ENCODE results near the gene REP15. TPM values are rescaled to one million over a fixed set of nuclear protein-coding genes. Genes with fewer than 3 reads are reported as not detected.

Gene REP15
- total RNA-seq, 1 experiment from 2014 or later, result 0.86 TPM

GRCh38 chr12:27682534-27682933 lies 13.7 kb upstream of the REP15 start:
- H2AFZ ChIP-seq (ENCODE audit: low read depth, low read length, poor library complexity, severe bottlenecking), result no peak overlapping the region
- TF ChIP-seq CBX3 (IDR thresholded peaks at IDR 0.05; ENCODE audit: low read depth) (no peak), YY1 (IDR thresholded peaks at IDR 0.05; ENCODE audit: extremely low read depth, insufficient replicate concordance, low read depth, low read length) (no peak), FOSL1 (IDR thresholded peaks at IDR 0.05; ENCODE audit: low read depth) (no peak), POLR2A (IDR thresholded peaks at IDR 0.05; ENCODE audit: borderline replicate concordance, extremely low read depth, insufficient read depth, insufficient read length) (no peak), SRF (IDR thresholded peaks at IDR 0.05; ENCODE audit: low read depth) (no peak), EGR1 (IDR thresholded peaks at IDR 0.05; ENCODE audit: low read depth) (no peak), EZH2 (IDR thresholded peaks at IDR 0.05) (no peak), MAX (IDR thresholded peaks at IDR 0.05) (no peak), JUND (IDR thresholded peaks at IDR 0.05) (no peak), CTCF (IDR thresholded peaks at IDR 0.05 in 2 of 3, conservative IDR thresholded peaks at IDR 0.05 in 1 of 3; ENCODE audit: borderline replicate concordance in 1 of 3, insufficient read depth in 1 of 3, low read depth in 2 of 3, low read length in 2 of 3) (no peak), SP1 (IDR thresholded peaks at IDR 0.05; ENCODE audit: low read depth) (no peak), ZFX (IDR thresholded peaks at IDR 0.05) (no peak), ELF1 (IDR thresholded peaks at IDR 0.05; ENCODE audit: borderline replicate concordance, low read depth) (no peak)
- ChIA-PET RAD21 (ENCODE audit: low non-redundant PET in 1 of 2, low total read pairs in 2 of 2, uncharacterized antibody in 2 of 2, unreplicated experiment in 2 of 2) (no interaction called here), POLR2A (no interaction called here), CTCF (no interaction called here)
- peaks cover 15 to 18% of the 10 kb centered on the region in 2 experiments; a peak in 3 of 4 replicates for H3K36me3 ChIP-seq (ENCODE audit: control insufficient read depth in 1 of 2, insufficient read depth in 2 of 2, low read length in 2 of 2)
- ATAC-seq (no peak), DNase-seq (ENCODE audit: low read depth, low spot score) (no peak)
- H3K27me3 ChIP-seq (ENCODE audit: insufficient read depth, low read length), result no peaks in the 10 kb centered on the region
- H4K20me1 ChIP-seq (ENCODE audit: insufficient read depth), result no peaks in the 10 kb centered on the region
- no peaks in the 10 kb centered on the region for H3K9me3 ChIP-seq (ENCODE audit: control insufficient read depth in 1 of 2, insufficient read depth in 1 of 2, low read depth in 1 of 2, low read length in 2 of 2)
- no peak overlapping the region for H3K27ac ChIP-seq (ENCODE audit: low read depth, low read length)
- H3K9me2 ChIP-seq (ENCODE audit: insufficient read depth), result no peaks in the 10 kb centered on the region
- H3K9ac ChIP-seq (ENCODE audit: low read length), result no peak overlapping the region
- BruUV-seq (replicated peaks), result no TSS peak
- H3K79me2 ChIP-seq (ENCODE audit: insufficient read depth, low read length), result no peaks in the 10 kb centered on the region
- H3K4me3 ChIP-seq (replicated peaks in 1 of 2; ENCODE audit: low read depth in 1 of 2, low read length in 2 of 2), result no peak overlapping the region
- intact Hi-C loops (cut with micrococcal nuclease), result no loop called here
- H3K4me1 ChIP-seq (ENCODE audit: control insufficient read depth in 1 of 2, insufficient read depth in 2 of 2, low read length in 2 of 2), result no peaks in the 10 kb centered on the region
- H3K4me2 ChIP-seq (ENCODE audit: low read length), result no peak overlapping the region

Measured in HCT116 (cell line).